RWPE2 (cell line): ENCODE results near the gene BMX.

Source experiments
- ATAC-seq: fragments of 200-7000 bp; cut with Tn5 transposase; 3 replicates; pipeline ENCODE4 v1.9.1; 2021; ENCODE audit warnings: low read depth
- DNase-seq: peaks from one replicate; pipeline ENCODE4 v3.0.0-alpha.2; 2020; ENCODE audit warnings: low spot score
- H3K27ac ChIP-seq: fragments of 450-650 bp; 2 replicates; pipeline ENCODE4 v1.5.1; 2017; ENCODE audit warnings: mild to moderate bottlenecking; ENCODE audit not compliant: poor library complexity, severe bottlenecking
- H3K27me3 ChIP-seq: fragments of 250-450 bp; sonication (Bioruptor Pico); 2 replicates; pipeline ENCODE4 v1.5.1; 2021; ENCODE audit warnings: mild to moderate bottlenecking, moderate library complexity; ENCODE audit not compliant: insufficient read depth, poor library complexity, severe bottlenecking
- H3K36me3 ChIP-seq: fragments of 250-450 bp; sonication (Bioruptor Pico); 2 replicates; pipeline ENCODE4 v1.5.1; 2020; ENCODE audit warnings: low read depth, mild to moderate bottlenecking, moderate library complexity
- H3K4me1 ChIP-seq: fragments of 250-450 bp; sonication (Bioruptor Pico); 2 replicates; pipeline ENCODE4 v1.5.1; 2021; ENCODE audit warnings: mild to moderate bottlenecking, moderate library complexity; ENCODE audit not compliant: insufficient read depth, poor library complexity, severe bottlenecking
- H3K4me3 ChIP-seq: fragments of 250-450 bp; sonication (Bioruptor Pico); 2 replicates; pipeline ENCODE4 v1.5.1; 2021; ENCODE audit warnings: mild to moderate bottlenecking, moderate library complexity; ENCODE audit not compliant: severe bottlenecking
- H3K9me3 ChIP-seq: fragments of 250-450 bp; sonication (Bioruptor Pico); 2 replicates; pipeline ENCODE4 v1.5.1; 2021; ENCODE audit warnings: mild to moderate bottlenecking, moderate library complexity; ENCODE audit not compliant: severe bottlenecking
- CTCF ChIP-seq: fragments of 450-650 bp; IDR thresholded peaks from one replicate; pipeline ENCODE4 v1.5.1; 2017; ENCODE audit warnings: mild to moderate bottlenecking, moderate library complexity; ENCODE audit not compliant: poor library complexity, severe bottlenecking

BMX gene

GRCh38 chrX:15501506-15501905, 899 bp downstream of the BMX start:
- ATAC-seq (no peak), DNase-seq (no peak)
- Histone ChIP-seq H3K36me3 (no peaks in the 10 kb centered on the region), H3K4me1 (peaks cover 8% of the 10 kb centered on the region), H3K27ac (no peak overlapping the region), H3K9me3 (no peaks in the 10 kb centered on the region), H3K4me3 (no peak overlapping the region), H3K27me3 (no peaks in the 10 kb centered on the region)
- TF ChIP-seq CTCF: no peak

- H3K4me3 ChIP-seq: no peak overlapping the region
- no peak for ATAC-seq
Observed at GRCh38 chrX:15504661-15505060, 4.1 kb downstream of the BMX start.

GRCh38 chrX:15505101-15505500, 4.5 kb downstream of the BMX start:
- no peaks in the 10 kb centered on the region for H3K36me3 ChIP-seq
- H3K4me1 ChIP-seq: peaks cover 8% of the 10 kb centered on the region
- H3K27ac ChIP-seq: peak overlapping the region; percentile 17
- no peak for DNase-seq
- TF ChIP-seq CTCF: no peak
- no peak overlapping the region for H3K4me3 ChIP-seq
- H3K27me3 ChIP-seq: no peaks in the 10 kb centered on the region
- no peaks in the 10 kb centered on the region for H3K9me3 ChIP-seq
- peak; percentile 69 for ATAC-seq

More at GRCh38 chrX:15504661-15505060, 4.1 kb downstream of the BMX start:
- Histone ChIP-seq H3K36me3 (no peaks in the 10 kb centered on the region), H3K27ac (peak overlapping the region; percentile 17), H3K9me3 (no peaks in the 10 kb centered on the region), H3K4me1 (peaks cover 8% of the 10 kb centered on the region), H3K27me3 (no peaks in the 10 kb centered on the region)
- DNase-seq: no peak
- no peak for TF ChIP-seq CTCF

- H3K36me3 ChIP-seq: no peaks in the 10 kb centered on the region
- H3K27ac ChIP-seq: no peak overlapping the region
- DNase-seq (no peak), ATAC-seq (no peak)
- H3K9me3 ChIP-seq: no peaks in the 10 kb centered on the region
- H3K27me3 ChIP-seq: no peaks in the 10 kb centered on the region
- no peak for TF ChIP-seq CTCF
- peaks cover 8% of the 10 kb centered on the region for H3K4me1 ChIP-seq
- no peak overlapping the region for H3K4me3 ChIP-seq
Observed at GRCh38 chrX:15507005-15507404, 6.4 kb downstream of the BMX start.

- Histone ChIP-seq H3K36me3 (no peaks in the 10 kb centered on the region), H3K27me3 (no peaks in the 10 kb centered on the region), H3K27ac (no peak overlapping the region), H3K9me3 (no peaks in the 10 kb centered on the region), H3K4me1 (peaks cover 5% of the 10 kb centered on the region), H3K4me3 (no peak overlapping the region)
- no peak for TF ChIP-seq CTCF
- no peak for DNase-seq
- ATAC-seq: no peak
Observed at GRCh38 chrX:15509845-15510244, 9.2 kb downstream of the BMX start.
